ENCODE data around the gene RPA1. TPM values are rescaled to one million over a fixed set of nuclear protein-coding genes. Genes with fewer than 3 reads are reported as not detected.

The RPA1 gene
- total RNA-seq, 1 experiment from 2014 or later = 69.1 TPM

- H3K79me2 ChIP-seq (ENCODE audit: low read length) = no peaks in the 10 kb centered on the region
- TF ChIP-seq EZH2 (IDR thresholded peaks at IDR 0.05; ENCODE audit: low read length, unreplicated experiment) (no peak), EZH2phosphoT487 (IDR thresholded peaks at IDR 0.05; ENCODE audit: borderline replicate concordance, low read length) (no peak)
- TF ChIP-seq, protein P1, sequence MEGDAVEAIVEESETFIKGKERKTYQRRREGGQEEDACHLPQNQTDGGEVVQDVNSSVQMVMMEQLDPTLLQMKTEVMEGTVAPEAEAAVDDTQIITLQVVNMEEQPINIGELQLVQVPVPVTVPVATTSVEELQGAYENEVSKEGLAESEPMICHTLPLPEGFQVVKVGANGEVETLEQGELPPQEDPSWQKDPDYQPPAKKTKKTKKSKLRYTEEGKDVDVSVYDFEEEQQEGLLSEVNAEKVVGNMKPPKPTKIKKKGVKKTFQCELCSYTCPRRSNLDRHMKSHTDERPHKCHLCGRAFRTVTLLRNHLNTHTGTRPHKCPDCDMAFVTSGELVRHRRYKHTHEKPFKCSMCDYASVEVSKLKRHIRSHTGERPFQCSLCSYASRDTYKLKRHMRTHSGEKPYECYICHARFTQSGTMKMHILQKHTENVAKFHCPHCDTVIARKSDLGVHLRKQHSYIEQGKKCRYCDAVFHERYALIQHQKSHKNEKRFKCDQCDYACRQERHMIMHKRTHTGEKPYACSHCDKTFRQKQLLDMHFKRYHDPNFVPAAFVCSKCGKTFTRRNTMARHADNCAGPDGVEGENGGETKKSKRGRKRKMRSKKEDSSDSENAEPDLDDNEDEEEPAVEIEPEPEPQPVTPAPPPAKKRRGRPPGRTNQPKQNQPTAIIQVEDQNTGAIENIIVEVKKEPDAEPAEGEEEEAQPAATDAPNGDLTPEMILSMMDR (conservative IDR thresholded peaks at IDR 0.05; ENCODE audit: low read depth, low read length) = no peak
- ChIA-PET CTCF (no interaction called here), POLR2A (ENCODE audit: unreplicated experiment) (no interaction called here)
- no peak overlapping the region for H3K4me2 ChIP-seq (ENCODE audit: low read length)
- H3K4me3 ChIP-seq (ENCODE audit: low read length) = no peak overlapping the region
- BruUV-seq (replicated peaks) = no TSS peak
- H3K9me3 ChIP-seq (ENCODE audit: low read length) = no peaks in the 10 kb centered on the region
- no peaks in the 10 kb centered on the region for H3F3A ChIP-seq (ENCODE audit: low read length, unreplicated experiment)
- H2AFZ ChIP-seq (ENCODE audit: low read length) = no peak overlapping the region
- no peak overlapping the region for H3K27ac ChIP-seq (ENCODE audit: low read length)
- no peaks in the 10 kb centered on the region for H3K27me3 ChIP-seq (ENCODE audit: low read length)
- no peaks in the 10 kb centered on the region for H3K36me3 ChIP-seq (ENCODE audit: low read depth, low read length)
- H3K9ac ChIP-seq (ENCODE audit: low read length) = no peak overlapping the region
- intact Hi-C loops (cut with micrococcal nuclease) = no loop called here
- H3K9me2 ChIP-seq (replicated peaks; ENCODE audit: low read length) = no peaks in the 10 kb centered on the region
- H3K4me1 ChIP-seq (ENCODE audit: insufficient read depth, low read length) = no peaks in the 10 kb centered on the region
- H4K20me1 ChIP-seq (ENCODE audit: low read length) = no peaks in the 10 kb centered on the region
- ATAC-seq (no peak), DNase-seq (no peak)
These were observed 37.5 kb downstream of the RPA1 start for GRCh38 chr17:1867307-1867706.

- H3K9me3 ChIP-seq (ENCODE audit: low read length) = no peaks in the 10 kb centered on the region
- no peaks in the 10 kb centered on the region for H3K79me2 ChIP-seq (ENCODE audit: low read length)
- H3K4me1 ChIP-seq (ENCODE audit: insufficient read depth, low read length) = no peaks in the 10 kb centered on the region
- no peaks in the 10 kb centered on the region for H4K20me1 ChIP-seq (ENCODE audit: low read length)
- TF ChIP-seq, protein P1 (conservative IDR thresholded peaks at IDR 0.05; ENCODE audit: low read depth, low read length) = no peak
- TF ChIP-seq EZH2phosphoT487 (IDR thresholded peaks at IDR 0.05; ENCODE audit: borderline replicate concordance, low read length) = no peak
- TF ChIP-seq EZH2 (IDR thresholded peaks at IDR 0.05; ENCODE audit: low read length, unreplicated experiment) = no peak
- H3F3A ChIP-seq (ENCODE audit: low read length, unreplicated experiment) = no peaks in the 10 kb centered on the region
- H3K4me3 ChIP-seq (ENCODE audit: low read length) = no peak overlapping the region
- H3K27ac ChIP-seq (ENCODE audit: low read length) = no peak overlapping the region
- ATAC-seq (no peak), DNase-seq (no peak)
- no TSS peak for BruUV-seq (replicated peaks)
- H3K36me3 ChIP-seq (ENCODE audit: low read depth, low read length) = no peaks in the 10 kb centered on the region; the same call in 1 of the 2 replicates
- intact Hi-C loops (cut with micrococcal nuclease) = no loop called here
- H3K27me3 ChIP-seq (ENCODE audit: low read length) = no peaks in the 10 kb centered on the region
- POLR2A ChIA-PET (ENCODE audit: unreplicated experiment) = no interaction called here
- no peaks in the 10 kb centered on the region for H3K9me2 ChIP-seq (replicated peaks; ENCODE audit: low read length)
- H3K4me2 ChIP-seq (ENCODE audit: low read length) = no peak overlapping the region
- H3K9ac ChIP-seq (ENCODE audit: low read length) = no peak overlapping the region
- CTCF ChIA-PET = no interaction called here
- no peak overlapping the region for H2AFZ ChIP-seq (ENCODE audit: low read length)
These were observed 38.3 kb downstream of the RPA1 start for GRCh38 chr17:1868090-1868489.

- Histone ChIP-seq H3F3A (ENCODE audit: low read length, unreplicated experiment) (no peaks in the 10 kb centered on the region), H3K4me1 (ENCODE audit: insufficient read depth, low read length) (no peaks in the 10 kb centered on the region)
These were observed 40.8 kb downstream of the RPA1 start for GRCh38 chr17:1870592-1870991.

More at GRCh38 chr17:1870592-1870991, 40.8 kb downstream of the RPA1 start:
- no peak overlapping the region for H2AFZ ChIP-seq (ENCODE audit: low read length)
- TF ChIP-seq, protein P1 (conservative IDR thresholded peaks at IDR 0.05; ENCODE audit: low read depth, low read length) = no peak
- no peak for TF ChIP-seq EZH2phosphoT487 (IDR thresholded peaks at IDR 0.05; ENCODE audit: borderline replicate concordance, low read length)
- TF ChIP-seq EZH2 (IDR thresholded peaks at IDR 0.05; ENCODE audit: low read length, unreplicated experiment) = no peak
- H3K9ac ChIP-seq (ENCODE audit: low read length) = no peak overlapping the region
- H3K36me3 ChIP-seq (ENCODE audit: low read depth, low read length) = no peaks in the 10 kb centered on the region; the same call in 1 of the 2 replicates
- H3K9me2 ChIP-seq (replicated peaks; ENCODE audit: low read length) = no peaks in the 10 kb centered on the region
- no peak overlapping the region for H3K27ac ChIP-seq (ENCODE audit: low read length)
- BruUV-seq (replicated peaks) = no TSS peak
- H3K79me2 ChIP-seq (ENCODE audit: low read length) = no peaks in the 10 kb centered on the region
- ATAC-seq = no peak
- ChIA-PET POLR2A (ENCODE audit: unreplicated experiment) (no interaction called here), CTCF (no interaction called here)
- no peaks in the 10 kb centered on the region for H4K20me1 ChIP-seq (ENCODE audit: low read length)
- no peaks in the 10 kb centered on the region for H3K9me3 ChIP-seq (ENCODE audit: low read length)
- DNase-seq = no peak
- H3K4me3 ChIP-seq (ENCODE audit: low read length) = no peak overlapping the region
- no peak overlapping the region for H3K4me2 ChIP-seq (ENCODE audit: low read length)
- no peaks in the 10 kb centered on the region for H3K27me3 ChIP-seq (ENCODE audit: low read length)
- intact Hi-C loops (cut with micrococcal nuclease) = no loop called here

Measured in PC-3 (cell line).